GM21619 (cell line): Measurements from ENCODE around the gene SDC3.

Experiments used
- ATAC-seq: cut with Tn5 transposase; IDR thresholded peaks from one replicate; pipeline ENCODE4 v1.9.1; 2021; ENCODE audit not compliant: unreplicated experiment

Gene SDC3

DNA sequence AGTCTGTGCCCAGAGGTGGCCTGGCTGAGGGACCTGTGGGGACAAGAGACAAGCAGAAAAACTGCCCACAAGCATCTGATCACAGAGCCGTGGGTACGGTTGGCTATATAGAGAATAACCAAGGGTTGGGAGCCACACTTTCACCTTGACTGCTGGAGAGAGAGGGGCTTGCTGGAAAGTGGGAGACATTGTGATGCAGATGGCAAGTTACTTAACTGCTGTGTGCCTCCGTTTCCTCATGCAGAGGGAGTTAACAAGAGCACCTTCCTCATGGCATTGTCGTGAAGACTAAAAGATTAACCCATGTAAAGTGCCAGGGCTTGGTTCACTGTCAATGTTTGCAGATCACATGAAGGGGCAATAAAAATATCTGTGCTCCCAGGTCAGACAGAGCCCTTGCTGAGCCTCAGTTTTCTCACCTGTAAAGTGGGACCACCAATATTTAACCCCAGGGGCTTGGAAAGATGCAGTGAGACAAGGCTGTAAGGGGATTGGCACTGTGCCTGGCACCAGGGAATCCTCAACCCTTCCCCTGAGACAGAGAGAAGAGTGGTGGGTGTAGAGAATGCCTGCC lies 52.8 kb downstream of the SDC3 start:
- ATAC-seq, result no peak

DNA sequence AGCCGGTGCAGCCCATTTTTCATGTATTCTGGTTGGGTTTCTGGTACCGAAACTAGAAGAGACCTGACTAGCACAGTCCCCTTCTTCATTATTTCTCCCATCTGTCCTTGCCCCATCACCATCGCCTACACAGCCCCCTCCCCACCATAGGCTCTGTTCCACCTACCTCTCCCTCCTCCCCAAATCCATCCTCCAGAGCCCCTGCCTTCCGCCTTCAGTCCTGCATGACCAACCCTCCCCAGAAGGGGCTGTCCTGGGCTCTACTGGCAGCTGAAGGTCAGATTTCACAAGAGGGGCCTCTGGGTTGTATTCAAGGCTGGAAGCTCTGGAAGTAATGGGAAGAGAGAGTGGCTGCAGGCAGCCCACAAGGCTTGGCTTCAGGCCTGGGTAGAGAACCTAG lies 55.2 kb downstream of the SDC3 start:
- ATAC-seq, result no peak

DNA sequence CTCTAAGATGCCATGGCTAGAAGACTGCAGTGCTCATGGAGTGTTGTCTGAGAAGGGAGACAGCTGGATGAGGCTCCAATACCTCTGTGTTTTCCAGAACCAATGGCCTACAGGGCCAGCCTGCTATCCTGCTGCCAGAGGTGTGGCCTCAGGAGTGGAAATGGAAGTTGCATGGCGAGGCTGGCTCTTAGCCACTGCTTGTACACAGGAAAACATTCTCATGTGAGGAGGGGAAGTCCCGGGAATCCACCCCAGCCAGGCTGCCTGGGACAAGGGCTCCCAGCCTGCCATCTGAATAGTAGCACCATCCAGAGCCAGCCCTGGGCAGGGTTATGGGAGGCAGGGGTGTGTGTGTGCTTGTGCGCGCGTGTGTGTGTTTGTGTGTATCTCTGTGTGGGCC lies 56.5 kb downstream of the SDC3 start:
- no peak for ATAC-seq

DNA sequence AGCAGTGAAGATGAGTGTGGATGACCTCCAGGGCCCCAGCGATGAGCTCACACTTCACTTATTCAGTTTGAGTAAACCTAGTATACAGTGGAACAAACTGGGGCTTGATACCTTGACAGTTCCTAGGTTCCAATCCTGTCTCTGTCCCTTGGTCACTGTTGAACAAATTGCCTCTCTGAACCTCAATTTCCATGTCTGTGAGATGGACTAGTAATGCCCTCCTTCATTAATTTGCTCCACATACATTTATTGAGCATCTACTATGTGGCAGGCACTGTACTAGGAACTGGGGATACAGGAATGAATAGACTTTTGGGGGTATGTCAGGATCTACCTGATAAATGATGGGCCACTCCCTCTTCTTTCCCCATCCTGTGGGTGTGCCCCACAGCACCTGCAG lies 57.3 kb downstream of the SDC3 start:
- ATAC-seq, result no peak

DNA sequence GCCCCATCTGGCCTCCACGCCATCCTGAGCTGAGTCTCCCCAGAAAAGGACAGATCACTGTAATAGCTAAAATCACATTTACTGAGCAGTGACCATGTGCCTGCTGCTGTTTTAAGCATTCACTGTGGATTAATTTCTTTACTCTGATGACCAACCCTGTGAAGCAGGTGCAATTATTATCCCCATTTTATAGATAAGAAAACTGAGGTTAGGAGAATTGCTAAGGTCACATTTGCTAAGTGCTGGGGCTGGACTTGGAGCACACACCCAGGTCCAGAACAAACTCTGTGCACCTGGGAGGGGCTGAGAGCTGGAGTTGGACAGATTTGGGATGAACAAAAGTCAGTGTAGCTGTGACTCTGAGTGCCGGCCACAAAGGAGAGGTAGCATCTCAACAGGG lies 58.0 kb downstream of the SDC3 start:
- ATAC-seq, result no peak

DNA sequence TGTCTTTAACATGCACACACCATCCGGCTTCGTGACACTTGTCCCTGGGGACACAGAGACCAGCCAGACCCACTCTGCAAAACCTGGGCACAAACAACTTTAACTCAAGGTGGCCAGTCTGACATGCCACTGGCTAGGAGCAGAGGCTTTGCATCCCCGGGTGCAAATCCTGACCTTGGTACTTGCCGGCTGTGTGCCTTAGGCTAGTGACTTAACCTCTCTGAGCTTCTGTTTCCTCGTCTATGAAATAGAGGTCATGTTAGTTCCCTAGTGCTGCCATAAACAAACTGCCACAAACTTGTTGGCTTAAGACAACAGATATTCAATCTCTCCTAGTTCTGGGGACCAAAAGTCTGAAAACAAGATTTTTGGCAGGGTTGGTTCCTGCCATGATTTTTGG lies 60.4 kb downstream of the SDC3 start:
- no peak for ATAC-seq

DNA sequence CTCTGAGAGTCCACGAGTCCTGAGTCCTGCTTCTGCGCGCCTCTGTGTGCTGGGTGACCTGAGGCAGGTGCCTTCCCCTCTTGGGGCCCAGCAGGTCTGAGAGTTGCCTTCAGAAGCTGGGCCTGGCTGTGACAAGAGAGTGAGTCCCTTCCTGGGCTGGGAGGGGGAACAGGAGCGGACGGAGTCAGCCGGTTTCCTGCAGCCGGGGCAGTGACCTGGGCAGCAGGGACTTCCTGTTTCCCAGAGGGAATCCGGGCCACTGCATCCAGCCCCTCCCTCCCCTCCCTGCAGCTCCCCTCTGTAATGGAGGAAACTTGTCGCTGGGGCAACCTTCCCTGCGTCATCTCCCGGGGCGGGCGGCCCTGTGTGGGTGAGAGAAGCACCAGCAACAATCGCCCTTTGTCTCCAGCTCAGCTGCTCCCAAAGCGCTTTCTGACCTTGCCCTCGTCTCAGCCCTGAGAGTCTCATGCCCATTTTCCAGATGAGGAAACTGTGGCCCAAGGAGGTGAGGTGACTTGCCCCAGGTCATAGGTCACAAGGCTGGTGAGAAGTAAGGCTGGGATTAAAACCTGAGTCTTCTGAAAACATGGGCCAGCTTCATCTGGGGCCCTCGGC lies 61.1 kb downstream of the SDC3 start:
- ATAC-seq, result no peak

DNA sequence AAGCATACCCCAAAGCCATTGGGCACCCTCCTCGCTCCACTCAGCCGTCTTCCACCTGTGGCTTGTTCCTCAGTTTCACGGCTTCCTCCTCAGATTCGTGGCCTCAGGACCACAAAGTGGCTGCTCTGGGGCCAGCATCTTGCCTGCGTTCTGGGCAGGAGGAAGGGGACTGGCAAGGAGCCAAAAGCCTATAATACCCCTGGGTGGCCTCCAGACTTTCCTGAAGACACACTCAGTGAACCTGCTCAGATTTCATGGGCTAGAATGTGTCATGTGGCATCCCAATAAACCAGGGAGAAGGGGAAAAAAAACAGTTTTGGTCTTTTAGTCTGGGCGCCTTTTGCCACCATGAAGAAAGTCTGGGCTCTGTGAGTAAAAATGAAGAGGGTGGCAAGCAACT lies 62.0 kb downstream of the SDC3 start:
- ATAC-seq, result no peak

DNA sequence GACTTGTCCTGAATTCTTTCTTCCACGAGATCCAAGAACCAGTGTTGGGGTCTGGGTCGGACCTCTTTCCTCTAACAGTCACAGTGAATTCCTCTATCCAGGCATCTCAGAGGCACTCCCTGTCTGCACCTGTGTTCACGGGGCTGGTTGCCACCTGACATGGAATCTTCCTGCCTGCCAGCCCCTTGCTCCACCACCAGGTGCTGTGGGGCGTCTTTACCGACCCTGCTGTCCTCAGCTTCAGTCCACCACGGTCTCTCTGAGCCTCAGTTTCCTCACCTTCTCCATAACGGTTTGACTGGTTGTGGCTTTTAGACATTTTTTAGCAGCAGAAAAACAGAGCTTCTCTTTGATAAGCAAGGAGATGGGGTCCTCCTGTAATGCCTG lies 62.7 kb downstream of the SDC3 start:
- ATAC-seq, result no peak

DNA sequence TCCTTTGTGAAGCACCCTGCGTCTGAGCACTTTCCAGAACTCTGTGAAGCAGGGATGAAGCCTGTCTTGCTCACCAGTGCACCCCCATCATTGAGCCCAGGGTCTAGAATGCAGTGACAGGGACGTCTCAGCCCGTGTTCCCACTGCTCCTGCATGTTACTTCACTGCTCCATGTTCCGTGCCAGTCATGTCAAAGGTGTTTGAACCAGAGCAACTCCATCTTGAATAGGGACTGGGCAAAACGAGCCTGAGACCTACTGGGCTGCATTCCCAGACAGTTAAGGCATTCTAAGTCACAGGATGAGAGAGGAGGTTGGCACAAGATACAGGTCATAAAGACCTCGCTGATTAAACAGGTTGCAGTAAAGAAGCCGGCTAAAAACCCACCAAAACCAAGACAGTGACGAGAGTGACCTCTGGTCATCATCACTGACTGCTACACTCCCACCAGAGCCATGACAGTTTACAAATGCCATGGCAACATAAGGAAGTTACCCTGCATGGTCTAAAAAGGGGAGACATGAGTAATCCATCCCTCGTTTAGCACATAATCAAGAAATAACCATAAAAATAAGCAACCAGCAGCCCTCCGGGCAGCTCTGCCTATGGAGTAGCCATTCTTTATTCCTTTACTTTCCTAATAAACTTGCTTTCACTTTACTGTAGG lies 63.2 kb downstream of the SDC3 start:
- no peak for ATAC-seq

DNA sequence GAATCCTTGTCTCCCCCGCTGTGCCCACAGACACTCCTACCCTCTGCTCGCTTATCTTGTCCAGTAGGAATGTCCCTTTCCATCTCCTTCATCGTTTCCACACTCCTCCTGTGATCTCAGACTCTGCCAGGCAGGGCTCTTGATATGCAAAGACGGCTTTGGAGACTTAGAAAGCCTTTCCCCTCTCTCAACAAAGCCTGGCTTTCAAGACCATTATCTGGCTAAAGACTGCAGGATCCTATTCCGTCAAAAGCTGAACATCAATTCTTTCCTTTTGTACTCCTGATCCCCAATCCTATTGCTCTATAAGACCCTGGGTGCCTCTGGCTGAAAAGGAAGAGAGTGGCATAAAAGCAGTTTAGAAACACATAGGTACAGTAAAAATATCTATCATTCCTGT lies 63.9 kb downstream of the SDC3 start:
- ATAC-seq, result no peak

DNA sequence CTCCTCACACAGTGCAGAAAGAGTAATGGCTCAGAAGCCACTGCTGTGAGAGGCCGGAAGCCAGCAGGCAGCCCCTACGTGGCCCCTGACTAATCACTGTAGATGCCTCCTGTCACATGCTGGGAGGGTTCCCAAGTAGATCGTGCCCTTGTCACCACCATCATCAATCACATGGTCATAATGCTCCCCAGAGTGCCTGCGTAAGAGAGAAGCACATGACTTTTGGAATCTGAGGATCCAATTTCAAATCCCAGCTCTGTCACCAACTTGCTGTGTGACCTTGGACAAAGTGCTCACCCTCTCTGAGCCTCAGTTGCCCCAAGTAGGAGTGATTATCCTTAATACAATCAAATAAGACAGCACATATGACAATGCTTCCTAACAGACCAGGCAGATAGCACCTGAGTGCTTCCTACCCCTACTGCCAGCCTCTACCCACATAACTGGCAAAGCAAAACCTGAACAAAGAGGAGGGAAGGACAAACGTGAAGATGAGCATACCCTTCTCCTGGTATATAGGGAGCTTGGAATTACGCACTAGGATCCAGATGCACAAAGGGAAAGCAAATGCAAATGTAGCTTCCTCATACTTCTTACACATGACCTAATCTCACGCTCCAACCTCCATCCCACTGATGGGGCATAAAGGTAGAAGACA lies 65.7 kb downstream of the SDC3 start:
- no peak for ATAC-seq

DNA sequence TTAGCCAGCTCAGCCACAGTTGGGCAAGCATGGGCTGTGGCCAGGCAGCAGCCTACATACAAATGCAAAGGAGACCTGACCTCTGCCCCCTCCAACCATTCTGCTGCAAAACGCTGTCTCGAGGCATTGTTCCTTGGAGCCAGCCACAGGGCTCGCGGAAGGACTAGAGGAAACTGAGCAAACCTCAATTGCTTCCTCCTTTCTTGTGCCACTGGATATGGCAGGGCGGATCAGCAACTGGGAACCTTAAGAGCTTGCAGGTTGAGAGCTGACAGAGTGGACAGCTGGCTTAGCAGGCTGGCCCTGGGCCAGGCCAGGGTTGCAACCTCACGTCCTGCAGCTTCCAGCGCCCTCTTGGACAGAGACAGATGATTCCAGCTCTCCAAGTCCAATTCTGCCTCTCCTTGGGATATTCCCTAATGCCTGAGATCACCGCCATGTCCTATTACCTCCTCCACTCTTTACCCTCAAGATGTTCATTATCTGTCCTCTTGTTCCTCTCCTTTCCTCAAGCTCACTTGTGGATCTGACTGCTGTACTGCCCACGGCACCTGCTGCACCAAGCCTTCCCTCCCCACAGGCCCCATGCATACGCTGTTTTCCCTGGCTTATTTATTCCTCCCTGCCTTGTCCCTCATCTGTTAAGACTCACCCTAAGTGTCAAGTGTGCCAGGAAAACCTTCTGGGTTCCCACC lies 67.5 kb downstream of the SDC3 start:
- no peak for ATAC-seq

DNA sequence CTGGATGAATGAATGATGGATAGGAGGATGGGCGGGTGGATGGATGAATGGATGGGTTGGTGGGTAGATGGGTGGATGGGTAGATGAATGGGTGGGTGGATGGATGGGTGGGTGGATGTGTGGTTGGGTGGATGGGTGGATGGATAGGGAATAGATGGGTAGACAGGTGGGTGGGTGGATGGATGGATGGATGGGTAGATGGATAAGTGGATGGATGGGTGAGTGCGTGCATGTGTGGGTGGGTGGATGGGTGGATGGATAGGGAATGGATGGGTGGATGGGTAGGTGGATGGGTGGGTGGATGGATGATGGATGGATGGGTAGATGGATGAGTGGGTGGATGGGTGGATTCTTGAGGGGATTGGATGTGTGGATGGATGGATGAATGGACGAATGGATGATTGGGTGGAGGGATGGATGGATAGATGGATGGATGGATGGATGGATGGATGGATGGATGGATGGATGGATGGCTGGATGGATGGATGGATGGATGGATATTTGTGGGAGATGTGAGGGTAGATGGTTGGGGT lies 68.7 kb downstream of the SDC3 start:
- ATAC-seq, result no peak

DNA sequence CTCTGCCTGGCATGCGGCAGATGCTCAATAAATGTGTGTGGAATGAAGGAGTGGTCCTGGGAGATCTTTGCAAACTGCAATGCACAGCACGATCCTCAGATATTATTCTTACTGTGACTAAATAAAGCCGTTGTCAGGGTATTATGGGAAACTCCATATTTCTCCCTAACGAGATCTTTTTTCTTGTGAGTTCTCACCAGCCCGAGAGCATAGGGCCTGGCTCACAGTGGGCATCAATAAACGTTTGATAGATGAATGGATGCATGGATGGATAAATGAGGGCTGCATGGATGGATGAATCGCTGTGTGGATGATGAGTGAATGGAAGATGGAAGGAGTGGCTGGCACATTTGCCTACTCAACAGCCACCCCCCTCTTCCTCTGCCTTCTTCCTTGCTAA lies 69.6 kb downstream of the SDC3 start:
- ATAC-seq, result no peak

DNA sequence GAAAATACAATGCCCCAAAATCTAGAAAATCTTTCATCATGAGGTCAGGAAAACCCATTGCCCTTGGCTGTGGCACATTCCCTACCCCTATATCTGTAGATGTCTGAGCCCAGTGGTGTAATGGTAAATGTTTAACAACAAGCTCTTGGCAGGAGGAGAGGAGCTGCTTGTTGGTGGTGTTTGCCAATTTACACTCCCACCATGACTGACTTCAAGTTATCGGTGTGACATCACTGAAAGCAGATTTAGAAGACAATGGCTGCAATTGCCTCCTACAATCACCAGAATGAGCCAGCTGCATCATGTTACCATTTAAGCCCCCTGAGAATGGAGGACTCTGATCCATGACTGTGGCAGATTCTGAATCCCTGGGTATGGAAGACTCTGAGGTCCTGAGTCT lies 70.9 kb downstream of the SDC3 start:
- no peak for ATAC-seq

DNA sequence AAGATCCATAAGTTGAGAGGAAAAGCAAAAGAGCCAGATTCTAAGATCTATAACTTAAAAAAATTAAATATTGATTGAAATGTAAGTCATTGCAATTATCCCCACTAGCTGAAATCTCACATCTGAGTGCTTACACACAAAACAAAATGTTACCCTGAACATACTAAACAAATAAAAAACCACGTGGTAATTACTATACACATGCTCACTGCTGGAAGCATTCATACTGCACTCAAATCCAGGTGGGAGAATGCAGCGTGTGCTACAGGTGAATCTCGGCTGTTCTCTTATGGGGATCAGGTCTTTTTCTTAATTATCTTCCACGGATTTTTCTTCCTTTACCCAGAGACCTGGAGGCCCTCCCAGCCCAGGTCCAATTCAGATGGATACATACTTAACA lies 74.3 kb downstream of the SDC3 start:
- ATAC-seq, result no peak

DNA sequence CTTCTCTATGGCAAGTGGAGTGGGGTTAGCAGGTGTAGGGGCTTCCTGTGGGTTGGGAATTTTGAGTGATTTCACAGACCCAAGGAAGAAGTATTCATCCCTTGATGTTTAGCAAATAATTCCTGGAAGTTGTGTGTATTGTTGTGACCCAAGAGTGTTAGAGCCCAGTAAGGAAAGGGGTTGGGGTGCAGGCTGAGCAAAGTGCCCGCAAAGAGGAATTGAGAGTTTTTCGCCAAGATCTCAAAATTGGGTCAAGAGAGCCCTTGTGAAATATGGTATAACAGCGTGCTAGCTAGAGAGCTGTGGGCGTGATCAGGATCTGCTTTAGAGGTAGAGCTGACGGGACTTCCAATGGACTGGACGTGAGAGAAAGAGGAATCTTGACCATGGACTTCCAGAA lies 78.0 kb downstream of the SDC3 start:
- ATAC-seq, result no peak

DNA sequence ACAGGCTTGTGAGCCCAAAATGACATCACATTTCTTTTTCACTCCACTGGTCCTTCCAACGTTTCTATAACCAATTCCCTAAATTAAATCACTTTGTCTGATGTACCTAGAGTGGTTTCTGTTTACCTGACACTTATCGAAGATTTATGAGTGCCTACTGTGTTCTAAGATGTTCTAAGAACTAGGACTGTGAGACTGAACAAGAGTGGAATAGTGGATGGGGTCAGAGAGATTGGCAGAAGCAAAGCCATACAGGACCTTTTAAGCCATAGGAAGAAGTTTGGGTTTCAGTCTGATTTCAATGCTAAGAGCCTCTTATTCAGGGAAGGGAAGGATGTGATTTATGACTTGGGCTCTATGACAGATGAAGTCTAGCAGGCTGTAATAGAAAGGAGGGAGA lies 78.7 kb downstream of the SDC3 start:
- no peak for ATAC-seq

DNA sequence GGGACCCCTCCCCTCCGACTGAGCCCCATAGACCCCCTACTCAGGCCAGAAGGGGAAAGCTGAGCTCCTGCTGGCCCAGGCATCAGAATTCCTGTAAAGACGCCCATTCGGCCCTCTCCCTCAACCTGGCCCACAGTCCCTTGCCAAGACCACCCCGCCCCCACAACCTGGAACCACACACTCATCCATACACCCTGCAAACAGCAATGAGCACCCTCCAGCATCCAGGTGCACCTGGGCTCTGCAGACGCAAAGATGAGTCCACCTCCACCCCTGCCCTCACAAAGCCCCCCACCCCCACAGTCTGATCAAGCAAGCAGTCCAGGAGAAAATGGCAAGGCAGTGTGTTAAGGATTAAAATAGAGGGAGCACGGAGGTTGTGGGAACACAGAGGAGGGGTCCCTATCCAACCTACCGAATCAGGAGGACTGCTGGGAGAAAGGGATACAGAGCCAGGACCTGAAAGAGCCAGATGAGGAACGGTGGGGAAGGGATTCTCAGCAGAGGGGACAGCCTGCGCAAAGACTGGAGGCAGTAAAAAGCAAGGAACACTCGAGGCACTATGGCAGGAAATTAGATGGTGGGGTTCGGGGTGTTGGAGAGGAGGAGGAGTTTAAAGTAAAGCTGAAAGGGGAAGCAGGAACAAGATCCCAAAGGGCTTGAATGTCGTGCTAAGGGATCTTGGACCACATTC lies 83.7 kb downstream of the SDC3 start:
- ATAC-seq, result no peak
